Endodermal cell (in vitro differentiated cells): ENCODE results near the gene LONP1. TPM values are rescaled to one million over a fixed set of nuclear protein-coding genes. Genes with fewer than 3 reads are reported as not detected.
A peak's percentile ranks its signal among the peaks of the same experiment; 100 is the strongest.
"Not testable (repeated sequence)": the region's sequence is repeated elsewhere in the genome, so short reads cannot be mapped to it uniquely, and the experiment has no call there.

Source experiments
- DNase-seq: peaks from one replicate; pipeline ENCODE4 v3.0.0-alpha.2; 2017
- H3K27ac ChIP-seq: 2 replicates; pipeline ENCODE4 v1.5.1; 2013; ENCODE audit warnings: mild to moderate bottlenecking, low read depth, low read length, moderate library complexity
- H3K27me3 ChIP-seq: 2 replicates; pipeline ENCODE4 v1.6.1; 2013; ENCODE audit warnings: mild to moderate bottlenecking, low read length, moderate library complexity; ENCODE audit not compliant: insufficient read depth, control insufficient read depth, poor library complexity, severe bottlenecking
- H3K36me3 ChIP-seq: 2 replicates; pipeline ENCODE4 v1.7.0; 2013; ENCODE audit warnings: mild to moderate bottlenecking, low read length, moderate library complexity; ENCODE audit not compliant: control insufficient read depth, insufficient read depth
- H3K4me1 ChIP-seq: one replicate; pipeline ENCODE4 v1.7.0; 2013; ENCODE audit warnings: low read length; ENCODE audit not compliant: control insufficient read depth, insufficient read depth
- H3K4me3 ChIP-seq: 2 replicates; pipeline ENCODE4 v1.5.1; 2013; ENCODE audit warnings: mild to moderate bottlenecking, low read length, moderate library complexity
- H3K9ac ChIP-seq: 2 replicates; pipeline ENCODE4 v1.6.1; 2013; ENCODE audit warnings: mild to moderate bottlenecking, low read length, moderate library complexity; ENCODE audit not compliant: poor library complexity, severe bottlenecking; ENCODE audit errors: extremely low read depth
- H3K9me3 ChIP-seq: 2 replicates; pipeline ENCODE4 v1.6.1; 2013; ENCODE audit warnings: mild to moderate bottlenecking, low read length, moderate library complexity; ENCODE audit not compliant: control insufficient read depth
- H3K27ac Mint-ChIP-seq: 2 replicates; pipeline ENCODE4 v1.8.0; 2020; ENCODE audit warnings: mixed read lengths
- H3K27me3 Mint-ChIP-seq: 2 replicates; pipeline ENCODE4 v1.8.0; 2021; ENCODE audit warnings: mild to moderate bottlenecking, mixed read lengths; ENCODE audit not compliant: insufficient read depth
- H3K36me3 Mint-ChIP-seq: 2 replicates; pipeline ENCODE4 v1.8.0; 2020; ENCODE audit warnings: low read depth, mixed read lengths
- H3K4me1 Mint-ChIP-seq: 2 replicates; pipeline ENCODE4 v1.8.0; 2020; ENCODE audit warnings: mixed read lengths
- H3K4me3 Mint-ChIP-seq: 2 replicates; pipeline ENCODE4 v1.8.0; 2020; ENCODE audit warnings: mild to moderate bottlenecking, moderate library complexity, mixed read lengths
- H3K9me3 Mint-ChIP-seq: 2 replicates; pipeline ENCODE4 v1.8.0; 2020; ENCODE audit warnings: mild to moderate bottlenecking, mixed read lengths
- WGBS, 2 experiments: methylation state at CpG; one replicate each; pipeline versions ENCODE4 v1.1.5 to v1.1.7; 2013; ENCODE audit warnings: missing lambda C conversion rate in 2 of 2, mixed read lengths in 1 of 2; ENCODE audit not compliant: insufficient coverage in 1 of 2, insufficient read length in 1 of 2; 5-methylcytosine and 5-hydroxymethylcytosine counted together
- total RNA-seq, 2 donors: library from RNA; stranded (reverse); fragmentation: NEBNext Ultra II Directional in 1 of 2; extraction: Animal tissue kit (Norgen Biotek cat#: 25700) in 1 of 2; gene quantifications; 2 replicates in 1 of 2; 3 replicates in 1 of 2; pipeline ENCODE4 v1.2.1, GENCODE V29; 2021
- TF ChIP-seq, protein P1 (sequence below): fragments of 200-600 bp; sonication (generic); conservative IDR thresholded peaks from 2 replicates; pipeline ENCODE4 v1.5.0; 2021; ENCODE audit warnings: antibody characterized with exemption, mild to moderate bottlenecking

LONP1 gene
- total RNA-seq, 2 donors from 2014 or later, result 97.1 to 109 TPM

DNA sequence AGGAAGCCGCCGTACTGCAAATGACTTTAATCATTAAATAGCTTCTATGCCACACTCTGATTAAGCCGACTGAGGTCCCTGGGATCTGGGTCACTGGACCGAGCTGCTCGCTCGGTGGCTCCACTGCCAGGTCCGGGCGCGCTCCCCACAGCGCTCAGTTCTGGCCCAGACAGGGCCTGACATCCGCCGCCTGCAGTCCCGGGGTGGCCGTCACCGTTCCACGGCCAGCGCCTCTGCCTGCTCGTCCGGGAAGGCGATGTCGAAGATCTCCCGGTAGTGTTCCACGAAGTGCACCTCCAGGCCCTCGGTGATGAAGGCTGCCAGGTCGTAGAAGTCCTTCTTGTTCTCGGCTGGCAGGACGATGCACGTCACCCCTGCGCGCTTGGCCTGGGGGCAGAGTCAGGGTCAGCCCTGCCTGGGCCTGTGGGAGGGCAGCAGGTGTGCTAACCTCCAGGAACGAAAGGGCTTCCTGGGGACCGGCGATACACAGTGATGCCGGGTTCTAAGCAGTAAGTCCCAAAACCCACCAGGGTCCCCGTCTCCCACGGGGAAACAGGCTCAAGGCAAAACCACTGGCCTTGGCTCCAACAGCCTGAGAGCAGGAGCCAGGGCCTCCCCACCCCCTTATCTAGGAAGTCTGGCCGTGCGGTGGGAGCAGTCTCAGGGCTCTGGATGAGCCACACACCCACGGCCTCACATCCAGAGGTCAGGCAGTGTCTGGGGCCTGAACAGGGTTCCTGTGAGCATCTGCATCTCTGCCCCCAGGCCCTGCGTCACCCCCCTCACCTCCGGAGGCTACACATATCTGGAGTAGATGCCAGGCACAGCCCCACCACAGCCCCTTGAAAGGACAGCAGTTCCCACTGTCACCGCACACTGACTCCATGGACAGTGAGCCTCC is 27.9 kb downstream of the LONP1 start:
- H3K36me3 ChIP-seq, result peaks cover 42% of the 10 kb centered on the region
- Mint-ChIP-seq H3K36me3 (peaks cover 42% of the 10 kb centered on the region), H3K9me3 (peaks cover 5% of the 10 kb centered on the region), H3K27ac (peak overlapping the region; percentile 86), H3K4me1 (peaks cover 2% of the 10 kb centered on the region), H3K27me3 (peaks cover 5% of the 10 kb centered on the region), H3K4me3 (peak overlapping the region; percentile 99)
- H3K9ac ChIP-seq, result no peak overlapping the region
- H3K27me3 ChIP-seq, result no peaks in the 10 kb centered on the region
- no peaks in the 10 kb centered on the region for H3K4me1 ChIP-seq
- TF ChIP-seq, protein P1, sequence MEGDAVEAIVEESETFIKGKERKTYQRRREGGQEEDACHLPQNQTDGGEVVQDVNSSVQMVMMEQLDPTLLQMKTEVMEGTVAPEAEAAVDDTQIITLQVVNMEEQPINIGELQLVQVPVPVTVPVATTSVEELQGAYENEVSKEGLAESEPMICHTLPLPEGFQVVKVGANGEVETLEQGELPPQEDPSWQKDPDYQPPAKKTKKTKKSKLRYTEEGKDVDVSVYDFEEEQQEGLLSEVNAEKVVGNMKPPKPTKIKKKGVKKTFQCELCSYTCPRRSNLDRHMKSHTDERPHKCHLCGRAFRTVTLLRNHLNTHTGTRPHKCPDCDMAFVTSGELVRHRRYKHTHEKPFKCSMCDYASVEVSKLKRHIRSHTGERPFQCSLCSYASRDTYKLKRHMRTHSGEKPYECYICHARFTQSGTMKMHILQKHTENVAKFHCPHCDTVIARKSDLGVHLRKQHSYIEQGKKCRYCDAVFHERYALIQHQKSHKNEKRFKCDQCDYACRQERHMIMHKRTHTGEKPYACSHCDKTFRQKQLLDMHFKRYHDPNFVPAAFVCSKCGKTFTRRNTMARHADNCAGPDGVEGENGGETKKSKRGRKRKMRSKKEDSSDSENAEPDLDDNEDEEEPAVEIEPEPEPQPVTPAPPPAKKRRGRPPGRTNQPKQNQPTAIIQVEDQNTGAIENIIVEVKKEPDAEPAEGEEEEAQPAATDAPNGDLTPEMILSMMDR, result no peak
- no peaks in the 10 kb centered on the region for H3K9me3 ChIP-seq
- H3K27ac ChIP-seq, result no peak overlapping the region
- H3K4me3 ChIP-seq, result peak overlapping the region; percentile 96
- peak; percentile 55 for DNase-seq
- 92% methylated on average over 36 to 42 of the region's 42 CpGs for WGBS, 2 experiments

DNA sequence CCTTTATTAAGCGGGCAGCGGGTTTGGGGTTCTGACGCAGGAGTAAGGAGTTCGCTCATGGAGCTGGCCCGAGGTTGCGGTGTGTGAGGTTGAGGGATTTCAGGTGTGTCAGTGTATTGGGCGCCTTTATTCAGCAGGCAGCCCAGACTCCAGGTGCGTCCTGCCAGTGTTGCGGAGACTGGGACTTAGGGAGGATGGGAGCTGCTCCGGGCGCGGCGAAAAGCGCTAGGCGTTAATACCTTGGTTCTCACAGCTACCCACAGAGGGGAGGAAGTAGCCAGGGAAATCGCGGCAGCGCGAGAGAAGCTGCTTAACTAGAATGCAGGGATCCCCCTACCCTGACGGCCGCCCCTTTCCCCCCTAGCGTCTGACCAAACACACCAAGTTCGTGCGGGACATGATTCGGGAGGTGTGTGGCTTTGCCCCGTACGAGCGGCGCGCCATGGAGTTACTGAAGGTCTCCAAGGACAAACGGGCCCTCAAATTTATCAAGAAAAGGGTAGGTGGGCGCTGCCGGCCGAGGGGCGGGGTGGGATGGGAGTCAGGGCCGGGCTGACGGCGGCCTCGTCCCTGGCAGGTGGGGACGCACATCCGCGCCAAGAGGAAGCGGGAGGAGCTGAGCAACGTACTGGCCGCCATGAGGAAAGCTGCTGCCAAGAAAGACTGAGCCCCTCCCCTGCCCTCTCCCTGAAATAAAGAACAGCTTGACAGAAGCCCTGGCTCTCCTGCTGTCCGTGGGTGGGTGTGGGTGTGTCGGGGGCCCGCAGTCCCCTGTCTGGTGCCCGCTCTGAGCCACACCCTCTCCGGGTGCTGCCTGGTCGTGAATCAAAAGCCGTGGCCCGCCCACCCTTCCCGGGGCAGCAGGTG is 28.8 kb downstream of the LONP1 start:
- TF ChIP-seq, protein P1, result no peak
- Mint-ChIP-seq H3K4me1 (peaks cover 2% of the 10 kb centered on the region), H3K9me3 (peaks cover 5% of the 10 kb centered on the region), H3K27ac (peak overlapping the region; percentile 97), H3K36me3 (peaks cover 36% of the 10 kb centered on the region), H3K4me3 (peak overlapping the region; percentile 99), H3K27me3 (peaks cover 5% of the 10 kb centered on the region)
- DNase-seq, result peak; percentile 66
- H3K27me3 ChIP-seq, result no peaks in the 10 kb centered on the region
- H3K27ac ChIP-seq, result no peak overlapping the region
- no peaks in the 10 kb centered on the region for H3K4me1 ChIP-seq
- no peaks in the 10 kb centered on the region for H3K9me3 ChIP-seq
- peak overlapping the region; percentile 96 for H3K4me3 ChIP-seq
- peak overlapping the region; percentile 89 for H3K9ac ChIP-seq
- H3K36me3 ChIP-seq, result peaks cover 40% of the 10 kb centered on the region
- 5 to 14% methylated on average over 18 to 54 of the region's 54 CpGs for WGBS, 2 experiments

DNA sequence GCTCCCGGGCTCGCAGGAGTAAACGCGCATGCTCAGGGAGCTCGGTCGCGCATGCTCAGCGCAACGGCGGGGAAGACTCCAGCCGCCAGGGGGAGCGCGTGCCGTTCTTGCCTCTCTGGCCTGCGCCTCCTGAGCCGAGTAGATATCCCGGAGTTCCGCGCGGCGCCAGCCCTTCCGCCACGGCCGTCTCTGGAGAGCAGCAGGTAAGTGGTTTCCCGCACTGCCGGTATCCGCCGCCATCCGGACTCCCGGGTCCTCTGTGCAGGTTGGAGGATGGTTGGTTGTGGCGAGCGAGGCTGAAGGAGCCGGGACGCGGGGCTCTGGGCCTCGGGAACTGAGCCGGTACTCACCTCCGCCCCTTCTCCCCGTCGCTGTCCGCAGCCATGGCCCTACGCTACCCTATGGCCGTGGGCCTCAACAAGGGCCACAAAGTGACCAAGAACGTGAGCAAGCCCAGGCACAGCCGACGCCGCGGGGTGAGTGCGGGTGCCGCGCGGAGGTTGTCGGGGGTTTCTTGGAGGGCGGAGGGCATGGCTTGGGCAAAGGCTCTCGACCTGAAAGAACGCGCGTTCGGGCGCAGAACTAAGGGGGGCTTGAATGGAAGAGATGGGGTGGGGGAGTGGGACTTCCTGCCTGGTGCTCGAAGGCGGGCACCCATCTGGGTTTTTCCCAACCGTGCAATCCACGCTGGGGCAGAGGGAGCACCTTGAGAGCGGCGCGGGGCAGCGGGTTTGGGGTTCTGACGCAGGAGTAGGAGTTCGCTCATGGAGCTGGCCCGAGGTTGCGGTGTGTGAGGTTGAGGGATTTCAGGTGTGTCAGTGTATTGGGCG is 29.6 kb downstream of the LONP1 start, which contains the start of gene RPL36:
TSS of gene RPL36 (plus strand) at position 171 of the 830 bp plus-strand sequence. CDS start at position 384, 213 bp downstream.
- Histone ChIP-seq H3K27me3 (no peaks in the 10 kb centered on the region), H3K9me3 (no peaks in the 10 kb centered on the region), H3K9ac (peak within 1 kb of the TSS; percentile 89), H3K4me3 (peak within 1 kb of the TSS; percentile 96), H3K36me3 (peaks cover 36% of the 10 kb centered on the region), H3K27ac (peak within 1 kb of the TSS; percentile 93), H3K4me1 (no peaks in the 10 kb centered on the region)
- peaks cover 2% of the 10 kb centered on the region for H3K4me1 Mint-ChIP-seq
- 0% methylated on average over 10 to 73 of the region's 73 CpGs for WGBS, 2 experiments
- H3K36me3 Mint-ChIP-seq, result peaks cover 34% of the 10 kb centered on the region
- TF ChIP-seq, protein P1, result peak; percentile 98
- H3K9me3 Mint-ChIP-seq, result peaks cover 5% of the 10 kb centered on the region
- DNase-seq, result peak; percentile 100
- peaks cover 5% of the 10 kb centered on the region for H3K27me3 Mint-ChIP-seq
- peak within 1 kb of the TSS; percentile 97 for H3K27ac Mint-ChIP-seq
- H3K4me3 Mint-ChIP-seq, result peak within 1 kb of the TSS; percentile 99

DNA sequence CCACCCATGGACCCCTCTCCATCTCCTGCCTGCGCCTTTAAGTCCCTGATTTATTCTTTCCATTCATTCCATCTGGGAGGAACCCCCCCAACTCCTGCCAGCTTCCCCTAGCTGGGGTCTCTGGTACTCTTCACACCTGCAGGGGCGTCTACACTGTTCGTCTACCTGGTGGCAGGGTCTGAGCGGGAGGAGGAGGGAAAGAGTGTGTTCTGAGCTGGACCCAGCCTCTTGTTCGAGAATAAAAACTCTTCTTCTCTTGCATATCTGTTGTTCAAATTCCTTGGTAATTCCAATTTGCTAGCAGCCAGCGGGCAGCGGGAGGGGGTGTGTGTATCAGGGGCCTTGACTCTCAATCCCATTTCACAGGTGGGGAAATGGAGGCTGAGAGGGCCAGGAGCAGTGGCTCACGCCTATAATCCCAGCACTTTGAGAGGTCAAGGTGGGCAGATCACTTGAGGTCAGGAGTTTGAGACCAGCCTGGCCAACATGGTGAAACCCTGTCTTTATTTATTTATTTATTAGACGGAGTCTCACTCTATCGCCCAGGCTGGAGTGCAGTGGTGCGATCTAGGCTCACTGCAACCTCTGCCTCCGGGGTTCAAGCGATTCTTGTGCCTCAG is 31.6 kb downstream of the LONP1 start:
- DNase-seq, result peak; percentile 41
- peaks cover 25% of the 10 kb centered on the region for H3K36me3 Mint-ChIP-seq
- H3K9me3 Mint-ChIP-seq, H3K9me3 ChIP-seq, H3K4me3 Mint-ChIP-seq, H3K27ac Mint-ChIP-seq, H3K4me1 Mint-ChIP-seq, H3K27me3 Mint-ChIP-seq, H3K27me3 ChIP-seq, H3K4me1 ChIP-seq, H3K4me3 ChIP-seq, H3K9ac ChIP-seq, H3K27ac ChIP-seq: not testable (repeated sequence)
- WGBS, 2 experiments, result 95 to 98% methylated on average over 9 to 13 of the region's 13 CpGs
- peaks cover 18% of the 10 kb centered on the region for H3K36me3 ChIP-seq
